Activated B cell treated with CpG ODN at 0.5 μM for 24 hours (primary cell): ENCODE measurements around the gene RPSA. TPM values are rescaled to one million over a fixed set of nuclear protein-coding genes. Genes with fewer than 3 reads are reported as not detected.
A peak's percentile ranks its signal among the peaks of the same experiment; 100 is the strongest.

Experiments used
- ATAC-seq: fragments of 200-7000 bp; cut with Tn5 transposase; one replicate; pipeline ENCODE4 v1.10.0; 2021; ENCODE audit warnings: low read depth, mild to moderate bottlenecking, moderate library complexity
- CTCF ChIA-PET: fragments of 350-600 bp; sonication (Branson Sonifier 250); formaldehyde crosslinking; loops from one replicate; lab custom pipeline; 2021; ENCODE audit warnings: antibody characterized with exemption; lab: Charles Lee
- POLR2A ChIA-PET: fragments of 350-600 bp; sonication (Branson Sonifier 250); formaldehyde crosslinking; loops from one replicate; lab custom pipeline; 2021; ENCODE audit warnings: antibody characterized with exemption; lab: Charles Lee
- DNase-seq: peaks from one replicate; pipeline ENCODE4 v3.0.0; 2022
- H3K27ac Mint-ChIP-seq: one replicate; pipeline ENCODE4 v1.8.0; 2020; ENCODE audit warnings: mixed read lengths
- H3K27me3 Mint-ChIP-seq: one replicate; pipeline ENCODE4 v1.8.0; 2021; ENCODE audit warnings: mixed read lengths
- H3K36me3 Mint-ChIP-seq: one replicate; pipeline ENCODE4 v1.8.0; 2021; ENCODE audit warnings: low read depth, mixed read lengths
- H3K4me1 Mint-ChIP-seq: one replicate; pipeline ENCODE4 v1.8.0; 2021; ENCODE audit warnings: mixed read lengths
- H3K4me3 Mint-ChIP-seq: one replicate; pipeline ENCODE4 v1.8.0; 2020; ENCODE audit warnings: mild to moderate bottlenecking, mixed read lengths
- H3K9me3 Mint-ChIP-seq: one replicate; pipeline ENCODE4 v1.8.0; 2020; ENCODE audit warnings: mixed read lengths
- CTCF ChIP-seq: fragments of 200-600 bp; IDR thresholded peaks from one replicate; pipeline ENCODE4 v1.8.0; 2022; ENCODE audit warnings: antibody characterized with exemption, mild to moderate bottlenecking
- intact Hi-C: fragments of 100-400 bp; cut with micrococcal nuclease; formaldehyde crosslinking; loops from one replicate; pipeline ENCODE4 v1.15.1; 2024
- total RNA-seq: library from RNA; stranded (reverse); gene quantifications from 2 replicates; pipeline ENCODE4 v1.2.3, GENCODE V29; 2022

RPSA gene
- total RNA-seq, 1 donor from 2014 or later = 2,697 TPM

GRCh38 chr3:39398700-39399099, 7.8 kb upstream of the RPSA start:
- ChIA-PET CTCF (no interaction called here), POLR2A (interaction anchor here (4.1 kb wide), 1 partner anchor 8 kb away, joined by 14 read pairs; the partner anchor contains the start of gene RPSA)
- Mint-ChIP-seq H3K27ac (no peak overlapping the region), H3K4me1 (no peaks in the 10 kb centered on the region), H3K27me3 (no peaks in the 10 kb centered on the region), H3K9me3 (no peaks in the 10 kb centered on the region), H3K36me3 (peaks cover 77% of the 10 kb centered on the region), H3K4me3 (no peak overlapping the region)
- no peak for TF ChIP-seq CTCF
- intact Hi-C loops = no loop called here
- ATAC-seq (no peak), DNase-seq (no peak)

- intact Hi-C loops = no loop called here
- POLR2A ChIA-PET = no interaction called here
These were observed 4.5 kb upstream of the RPSA start for GRCh38 chr3:39401983-39402382.

GRCh38 chr3:39404943-39405686, 1.4 kb upstream of the RPSA start:
- no peaks in the 10 kb centered on the region for H3K27me3 Mint-ChIP-seq
- peaks cover 35% of the 10 kb centered on the region for H3K4me1 Mint-ChIP-seq
- intact Hi-C loops = no loop called here
- ATAC-seq (no peak), DNase-seq (no peak)
- no peak overlapping the region for H3K27ac Mint-ChIP-seq
- H3K36me3 Mint-ChIP-seq = peaks cover 55% of the 10 kb centered on the region
- ChIA-PET CTCF (no interaction called here), POLR2A (interaction anchor here (0.6 to 5.9 kb wide), 4 partner anchors 10 to 1382 kb away, joined by 3 to 101 read pairs (median 4); partner anchors contain the start of gene SLC25A38)
- no peak overlapping the region for H3K4me3 Mint-ChIP-seq
- TF ChIP-seq CTCF = no peak
- H3K9me3 Mint-ChIP-seq = no peaks in the 10 kb centered on the region

More at GRCh38 chr3:39401983-39402382, 4.5 kb upstream of the RPSA start:
- DNase-seq = no peak
- no peak overlapping the region for H3K4me3 Mint-ChIP-seq
- H3K9me3 Mint-ChIP-seq = no peaks in the 10 kb centered on the region
- CTCF ChIA-PET = no interaction called here
- ATAC-seq = no peak
- TF ChIP-seq CTCF = no peak
- no peak overlapping the region for H3K27ac Mint-ChIP-seq
- no peaks in the 10 kb centered on the region for H3K27me3 Mint-ChIP-seq
- peaks cover 54% of the 10 kb centered on the region for H3K36me3 Mint-ChIP-seq
- H3K4me1 Mint-ChIP-seq = peaks cover 8% of the 10 kb centered on the region

GRCh38 chr3:39405687-39406367, 693 bp upstream of the RPSA start:
- POLR2A ChIA-PET = interaction anchor here (1.2 to 5.9 kb wide), 8 partner anchors 9 to 1269 kb away, joined by 4 to 101 read pairs (median 6); partner anchors contain the start of genes ACAA1, GORASP1, SLC25A38 and TTC21A
- Mint-ChIP-seq H3K4me1 (peaks cover 40% of the 10 kb centered on the region), H3K9me3 (no peaks in the 10 kb centered on the region), H3K27ac (peak overlapping the region; percentile 96), H3K4me3 (peak overlapping the region; percentile 94), H3K27me3 (no peaks in the 10 kb centered on the region), H3K36me3 (peaks cover 57% of the 10 kb centered on the region)
- intact Hi-C loops = loop anchor here (1.0 to 2.0 kb wide), 7 partner anchors 17 to 1269 kb away; partner anchors contain the start of genes ACAA1, EIF1B, GORASP1 and SCN11A
- CTCF ChIA-PET = interaction anchor here (1.2 to 3.7 kb wide), 3 partner anchors 17 to 216 kb away, joined by 4 to 16 read pairs (median 4); no protein-coding TSS in a partner anchor
- no peak for TF ChIP-seq CTCF
- DNase-seq (no peak), ATAC-seq (no peak)
